ENCODE measurements around the gene RWDD4.

GRCh38 chr4:183681119-183681518, 22.1 kb upstream of the RWDD4 start:
- TF ChIP-seq POLR2A (IDR thresholded peaks at IDR 0.05; ENCODE audit: low read depth, low read length) (no peak), RAD21 (IDR thresholded peaks at IDR 0.05; ENCODE audit: low read length) (no peak), MAZ (IDR thresholded peaks at IDR 0.05; ENCODE audit: borderline replicate concordance, low read depth, low read length) (no peak), CHD1 (IDR thresholded peaks at IDR 0.05; ENCODE audit: low read depth, low read length) (no peak)
- TF ChIP-seq, protein P1, sequence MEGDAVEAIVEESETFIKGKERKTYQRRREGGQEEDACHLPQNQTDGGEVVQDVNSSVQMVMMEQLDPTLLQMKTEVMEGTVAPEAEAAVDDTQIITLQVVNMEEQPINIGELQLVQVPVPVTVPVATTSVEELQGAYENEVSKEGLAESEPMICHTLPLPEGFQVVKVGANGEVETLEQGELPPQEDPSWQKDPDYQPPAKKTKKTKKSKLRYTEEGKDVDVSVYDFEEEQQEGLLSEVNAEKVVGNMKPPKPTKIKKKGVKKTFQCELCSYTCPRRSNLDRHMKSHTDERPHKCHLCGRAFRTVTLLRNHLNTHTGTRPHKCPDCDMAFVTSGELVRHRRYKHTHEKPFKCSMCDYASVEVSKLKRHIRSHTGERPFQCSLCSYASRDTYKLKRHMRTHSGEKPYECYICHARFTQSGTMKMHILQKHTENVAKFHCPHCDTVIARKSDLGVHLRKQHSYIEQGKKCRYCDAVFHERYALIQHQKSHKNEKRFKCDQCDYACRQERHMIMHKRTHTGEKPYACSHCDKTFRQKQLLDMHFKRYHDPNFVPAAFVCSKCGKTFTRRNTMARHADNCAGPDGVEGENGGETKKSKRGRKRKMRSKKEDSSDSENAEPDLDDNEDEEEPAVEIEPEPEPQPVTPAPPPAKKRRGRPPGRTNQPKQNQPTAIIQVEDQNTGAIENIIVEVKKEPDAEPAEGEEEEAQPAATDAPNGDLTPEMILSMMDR (conservative IDR thresholded peaks at IDR 0.05; ENCODE audit: low read depth, low read length) = no peak
